Peyer's patch (tissue), 4 donors: Measurements from ENCODE around the gene OR9A4. TPM values are rescaled to one million over a fixed set of nuclear protein-coding genes. Genes with fewer than 3 reads are reported as not detected.

Experiments
- DNase-seq, 3 donors: peaks; one replicate each; pipeline ENCODE4 v3.0.0-alpha.2; 2017 to 2019
- H3K27ac ChIP-seq, 4 donors: fragments of 200-600 bp; sonication (generic); one replicate each; pipeline ENCODE4 v1.5.1; 2016 to 2019
- H3K27me3 ChIP-seq, 2 donors: fragments of 200-600 bp; sonication (generic); one replicate each; pipeline ENCODE4 v1.5.1; 2019
- H3K36me3 ChIP-seq, 3 donors: fragments of 200-600 bp; sonication (generic); one replicate each; pipeline ENCODE4 v1.5.1; 2016 to 2019
- H3K4me1 ChIP-seq, 4 donors: fragments of 200-600 bp; sonication (generic); one replicate each; pipeline ENCODE4 v1.5.1; 2016 to 2019
- H3K4me3 ChIP-seq, 4 donors: fragments of 200-600 bp; sonication (generic); 1 replicate in 3 of 4; 2 replicates in 1 of 4; pipeline ENCODE4 v1.5.1; 2016 to 2019; ENCODE audit warnings: mild to moderate bottlenecking in 1 of 4
- H3K9me3 ChIP-seq, 4 donors: fragments of 200-600 bp; sonication (generic); one replicate each; pipeline ENCODE4 v1.5.1; 2016 to 2019; ENCODE audit warnings: mild to moderate bottlenecking in 1 of 4
- POLR2A ChIP-seq, 2 donors: fragments of 450-650 bp; IDR thresholded peaks; one replicate each; pipeline ENCODE4 v1.5.1; 2017; ENCODE audit warnings: antibody characterized with exemption in 2 of 2, mild to moderate bottlenecking in 2 of 2, moderate library complexity in 2 of 2
- total RNA-seq, 4 donors: library from RNA; depleted of rRNA; stranded (reverse); fragments of >200 nt; gene quantifications; one replicate each; pipeline ENCODE4 v1.1.0, GENCODE V29; 2016
- TF ChIP-seq, protein P1 (sequence below), 6 experiments: fragments of 450-650 bp in 4 of 6; fragments of 200-600 bp in 2 of 6; sonication (generic) in 1 of 6; IDR thresholded peaks; one replicate each; pipeline ENCODE4 v1.5.1; 2017 to 2019; ENCODE audit warnings: antibody characterized with exemption in 6 of 6, mild to moderate bottlenecking in 3 of 6, moderate library complexity in 1 of 6

The OR9A4 gene, protein sequence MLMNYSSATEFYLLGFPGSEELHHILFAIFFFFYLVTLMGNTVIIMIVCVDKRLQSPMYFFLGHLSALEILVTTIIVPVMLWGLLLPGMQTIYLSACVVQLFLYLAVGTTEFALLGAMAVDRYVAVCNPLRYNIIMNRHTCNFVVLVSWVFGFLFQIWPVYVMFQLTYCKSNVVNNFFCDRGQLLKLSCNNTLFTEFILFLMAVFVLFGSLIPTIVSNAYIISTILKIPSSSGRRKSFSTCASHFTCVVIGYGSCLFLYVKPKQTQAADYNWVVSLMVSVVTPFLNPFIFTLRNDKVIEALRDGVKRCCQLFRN
- total RNA-seq = not detected

DNA sequence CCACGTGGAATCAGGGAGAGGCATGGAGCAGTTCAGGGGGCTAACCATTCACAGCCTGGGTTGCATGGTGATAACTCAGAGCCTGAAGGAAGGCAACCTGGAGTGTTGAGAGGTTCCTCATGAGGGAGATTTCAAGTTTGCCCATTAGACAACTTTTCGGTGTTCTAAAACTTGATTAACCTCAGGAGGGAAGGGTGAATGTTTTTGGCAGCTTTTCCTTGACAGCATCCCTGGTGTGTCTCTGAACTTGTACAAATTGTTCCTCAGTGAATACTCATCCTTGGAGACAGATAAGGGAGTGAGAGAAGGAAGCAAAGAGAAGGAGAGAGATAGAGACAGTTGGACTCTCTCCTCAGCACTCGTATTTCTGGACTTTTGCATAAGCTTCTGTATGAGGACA lies at the start of gene OR9A4:
TSS of gene OR9A4 (plus strand) at position 301 of the 400 bp plus-strand sequence. CDS start 2,477 bp downstream, outside the sequence.
- Histone ChIP-seq H3K36me3 (no peaks in the 10 kb centered on the region), H3K4me3 (no peak within 1 kb of the TSS), H3K4me1 (no peaks in the 10 kb centered on the region), H3K27ac (no peak within 1 kb of the TSS), H3K9me3 (no peaks in the 10 kb centered on the region), H3K27me3 (no peaks in the 10 kb centered on the region)
- TF ChIP-seq, protein P1, sequence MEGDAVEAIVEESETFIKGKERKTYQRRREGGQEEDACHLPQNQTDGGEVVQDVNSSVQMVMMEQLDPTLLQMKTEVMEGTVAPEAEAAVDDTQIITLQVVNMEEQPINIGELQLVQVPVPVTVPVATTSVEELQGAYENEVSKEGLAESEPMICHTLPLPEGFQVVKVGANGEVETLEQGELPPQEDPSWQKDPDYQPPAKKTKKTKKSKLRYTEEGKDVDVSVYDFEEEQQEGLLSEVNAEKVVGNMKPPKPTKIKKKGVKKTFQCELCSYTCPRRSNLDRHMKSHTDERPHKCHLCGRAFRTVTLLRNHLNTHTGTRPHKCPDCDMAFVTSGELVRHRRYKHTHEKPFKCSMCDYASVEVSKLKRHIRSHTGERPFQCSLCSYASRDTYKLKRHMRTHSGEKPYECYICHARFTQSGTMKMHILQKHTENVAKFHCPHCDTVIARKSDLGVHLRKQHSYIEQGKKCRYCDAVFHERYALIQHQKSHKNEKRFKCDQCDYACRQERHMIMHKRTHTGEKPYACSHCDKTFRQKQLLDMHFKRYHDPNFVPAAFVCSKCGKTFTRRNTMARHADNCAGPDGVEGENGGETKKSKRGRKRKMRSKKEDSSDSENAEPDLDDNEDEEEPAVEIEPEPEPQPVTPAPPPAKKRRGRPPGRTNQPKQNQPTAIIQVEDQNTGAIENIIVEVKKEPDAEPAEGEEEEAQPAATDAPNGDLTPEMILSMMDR (IDR thresholded peaks at IDR 0.05) = no peak
- no peak for TF ChIP-seq POLR2A (IDR thresholded peaks at IDR 0.05)
- no peak for DNase-seq

DNA sequence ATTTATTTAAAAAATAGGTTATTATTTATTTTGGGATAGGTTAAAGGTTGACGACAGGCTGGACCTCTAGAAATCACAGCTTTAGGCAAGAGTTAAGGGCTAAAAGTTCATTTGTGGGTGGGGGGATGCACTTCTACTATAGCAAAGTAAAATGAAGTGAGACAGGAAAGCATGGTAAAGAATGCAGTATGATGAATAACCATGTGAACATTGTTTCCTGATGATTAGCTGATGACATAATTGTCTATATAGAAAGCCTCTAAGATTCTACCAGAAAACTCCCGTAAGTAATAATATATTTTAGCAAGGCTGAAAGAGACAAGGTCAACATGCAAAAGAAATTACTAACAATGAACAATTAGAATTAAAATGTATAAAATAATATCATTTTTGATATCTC lies 49.2 kb upstream of the OR9A4 start:
- Histone ChIP-seq H3K36me3 (no peaks in the 10 kb centered on the region), H3K27ac (no peak overlapping the region), H3K9me3 (no peaks in the 10 kb centered on the region), H3K4me1 (no peaks in the 10 kb centered on the region), H3K27me3 (no peaks in the 10 kb centered on the region), H3K4me3 (no peak overlapping the region)
- TF ChIP-seq POLR2A (IDR thresholded peaks at IDR 0.05) = no peak
- TF ChIP-seq, protein P1 (IDR thresholded peaks at IDR 0.05) = no peak
- DNase-seq = no peak

DNA sequence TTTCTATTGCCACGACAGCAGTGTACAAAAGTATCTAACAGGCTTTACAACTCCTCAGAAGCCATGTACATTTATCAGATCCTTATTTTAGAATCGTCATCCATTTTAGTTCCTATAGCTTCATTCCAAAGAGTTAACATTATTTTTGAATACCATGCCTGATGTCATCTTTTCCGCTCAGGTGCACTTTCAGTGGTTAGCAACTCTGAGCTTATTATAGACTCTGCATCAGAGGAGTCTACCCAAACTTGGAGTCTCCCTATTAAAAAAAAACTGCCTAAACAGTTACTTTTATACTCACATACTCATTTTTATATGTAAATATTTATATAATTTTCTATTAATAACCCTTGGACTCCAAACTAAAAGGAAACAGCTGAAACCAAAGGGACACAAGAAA lies 43.3 kb upstream of the OR9A4 start:
- no peak overlapping the region for H3K27ac ChIP-seq
- no peaks in the 10 kb centered on the region for H3K36me3 ChIP-seq
- no peaks in the 10 kb centered on the region for H3K9me3 ChIP-seq
- H3K4me1 ChIP-seq = no peaks in the 10 kb centered on the region
- no peak overlapping the region for H3K4me3 ChIP-seq
- H3K27me3 ChIP-seq = no peaks in the 10 kb centered on the region
- DNase-seq = no peak
- TF ChIP-seq, protein P1 (IDR thresholded peaks at IDR 0.05) = no peak
- TF ChIP-seq POLR2A (IDR thresholded peaks at IDR 0.05) = no peak

DNA sequence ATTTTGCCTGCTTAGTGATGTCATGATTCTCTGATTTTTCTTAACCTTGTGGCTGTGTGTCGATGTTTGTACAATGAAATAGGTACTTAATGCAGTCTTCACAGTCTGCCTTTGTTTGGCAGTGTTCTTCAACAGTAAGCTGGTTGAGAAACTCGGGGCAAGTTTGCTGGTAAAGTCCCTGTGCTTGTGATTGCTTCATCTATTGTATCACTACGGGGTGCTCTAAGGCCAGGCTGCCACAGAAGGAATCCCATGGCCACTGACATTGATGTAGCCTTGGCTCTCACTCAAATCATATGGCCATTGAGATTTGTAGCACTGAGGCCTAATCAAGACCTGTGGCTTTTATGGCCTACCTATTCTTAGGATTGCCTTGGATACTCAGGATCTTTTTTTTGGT lies 41.4 kb upstream of the OR9A4 start:
- no peaks in the 10 kb centered on the region for H3K9me3 ChIP-seq
- no peaks in the 10 kb centered on the region for H3K27me3 ChIP-seq
- TF ChIP-seq POLR2A (IDR thresholded peaks at IDR 0.05) = no peak
- TF ChIP-seq, protein P1 (IDR thresholded peaks at IDR 0.05) = no peak
- no peak for DNase-seq
- H3K4me3 ChIP-seq = no peak overlapping the region
- no peaks in the 10 kb centered on the region for H3K4me1 ChIP-seq
- no peak overlapping the region for H3K27ac ChIP-seq
- no peaks in the 10 kb centered on the region for H3K36me3 ChIP-seq

DNA sequence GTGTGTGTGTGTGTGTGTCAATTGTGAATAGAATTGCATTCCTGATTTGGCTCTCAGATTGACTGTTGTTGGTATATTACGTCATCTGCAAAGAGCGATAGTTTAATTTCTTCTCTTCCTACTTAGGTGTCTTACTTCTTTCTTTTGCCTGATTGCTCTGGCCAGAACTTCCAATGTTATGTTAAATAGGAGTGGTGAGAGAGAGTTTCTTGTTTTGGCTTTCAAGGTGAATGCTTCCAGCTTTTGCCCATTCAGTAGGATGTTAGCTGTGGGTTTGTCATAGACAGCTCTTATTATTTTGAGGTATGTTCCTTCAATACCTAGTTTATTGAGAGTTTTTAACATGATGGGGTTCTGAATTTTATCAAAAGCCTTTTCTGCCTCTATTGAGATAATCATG lies 40.7 kb upstream of the OR9A4 start:
- no peak for TF ChIP-seq POLR2A (IDR thresholded peaks at IDR 0.05)
- TF ChIP-seq, protein P1 (IDR thresholded peaks at IDR 0.05) = no peak
- DNase-seq = no peak
- Histone ChIP-seq H3K4me3 (no peak overlapping the region), H3K27me3 (no peaks in the 10 kb centered on the region), H3K36me3 (no peaks in the 10 kb centered on the region), H3K9me3 (no peaks in the 10 kb centered on the region), H3K4me1 (no peaks in the 10 kb centered on the region), H3K27ac (no peak overlapping the region)
